Uterus (tissue), 4 donors: ENCODE measurements around the gene PCMT1. TPM values are rescaled to one million over a fixed set of nuclear protein-coding genes. Genes with fewer than 3 reads are reported as not detected.

Source experiments
- DNase-seq, 2 donors: peaks; one replicate each; pipeline ENCODE4 v3.0.0-alpha.2; 2019 to 2020
- H3K27ac ChIP-seq, 2 donors: fragments of 200-600 bp; sonication (generic); 1 replicate in 1 of 2; 2 replicates in 1 of 2; pipeline ENCODE4 v1.5.1; 2016 to 2018
- H3K27me3 ChIP-seq, 2 donors: fragments of 200-600 bp; sonication (generic); one replicate each; pipeline ENCODE4 v1.5.1; 2018 to 2019; ENCODE audit warnings: control low read depth in 1 of 2
- H3K36me3 ChIP-seq, 2 donors: fragments of 200-600 bp; sonication (generic); one replicate each; pipeline ENCODE4 v1.5.1; 2019; ENCODE audit warnings: control low read depth in 1 of 2
- H3K4me1 ChIP-seq, 2 donors: fragments of 200-600 bp; sonication (generic); one replicate each; pipeline ENCODE4 v1.5.1; 2018 to 2019; ENCODE audit warnings: control low read depth in 1 of 2
- H3K4me3 ChIP-seq, 2 donors: fragments of 200-600 bp; sonication (generic); 1 replicate in 1 of 2; 2 replicates in 1 of 2; pipeline ENCODE4 v1.5.1; 2018 to 2019; ENCODE audit warnings: mild to moderate bottlenecking in 1 of 2
- H3K9me3 ChIP-seq, 2 donors: fragments of 200-600 bp; sonication (generic); one replicate each; pipeline ENCODE4 v1.5.1; 2019; ENCODE audit warnings: control low read depth in 1 of 2
- CTCF ChIP-seq, 4 experiments: fragments of 200-600 bp in 2 of 4; fragments of 450-650 bp in 2 of 4; sonication (generic) in 2 of 4; IDR thresholded peaks; one replicate each; pipeline ENCODE4 v1.5.1; 2016 to 2019; ENCODE audit warnings: antibody characterized with exemption in 4 of 4, mild to moderate bottlenecking in 2 of 4, moderate library complexity in 1 of 4
- POLR2A ChIP-seq, 2 donors: fragments of 450-650 bp; IDR thresholded peaks; one replicate each; pipeline ENCODE4 v1.6.1; 2016; ENCODE audit warnings: antibody characterized with exemption in 2 of 2, mild to moderate bottlenecking in 1 of 2, moderate library complexity in 1 of 2
- intact Hi-C: fragments of 100-400 bp; cut with DNase I; formaldehyde crosslinking; loops from one replicate; pipeline ENCODE4 v1.15.1; 2023; ENCODE audit warnings: low total_unique reads
- total RNA-seq, 4 donors: library from RNA; depleted of rRNA in 3 of 4; stranded (reverse); fragments of >200 nt in 3 of 4; gene quantifications; one replicate each; pipeline versions ENCODE4 v1.1.0 to v1.2.4, GENCODE V29; 2014 to 2023
- donor health status: DM: yes; HTN: yes; CAD: no.

The PCMT1 gene
- total RNA-seq, 4 donors from 2014 or later, result 34.4 to 147 (median 88.6) TPM

DNA sequence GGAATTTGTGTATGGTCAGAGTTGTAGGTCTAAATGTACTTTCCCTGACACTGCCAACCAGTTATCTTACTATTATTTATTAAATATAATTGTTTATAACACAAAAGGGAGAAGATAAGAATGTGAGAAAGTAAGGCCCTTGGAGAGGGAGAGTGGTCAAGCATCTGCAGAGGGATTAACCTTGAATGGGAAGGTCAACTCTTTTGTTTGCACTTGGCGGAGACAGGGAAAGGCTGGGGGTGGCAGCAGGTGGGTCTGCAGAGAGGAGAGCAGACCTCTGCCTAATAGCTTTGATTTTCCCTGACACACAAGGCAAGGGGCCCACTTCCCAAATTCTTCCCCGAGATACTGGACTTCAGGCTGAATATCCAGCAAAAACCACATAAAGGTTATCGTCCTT lies 110.4 kb downstream of the PCMT1 start:
- Histone ChIP-seq H3K27me3 (no peaks in the 10 kb centered on the region), H3K36me3 (no peaks in the 10 kb centered on the region), H3K4me3 (no peak overlapping the region), H3K9me3 (no peaks in the 10 kb centered on the region), H3K27ac (no peak overlapping the region), H3K4me1 (peaks cover 0 to 3% of the 10 kb centered on the region in 2 donors)
- intact Hi-C loops, result no loop called here
- no peak for DNase-seq
- TF ChIP-seq CTCF (IDR thresholded peaks at IDR 0.05) (no peak), POLR2A (IDR thresholded peaks at IDR 0.05) (no peak)

DNA sequence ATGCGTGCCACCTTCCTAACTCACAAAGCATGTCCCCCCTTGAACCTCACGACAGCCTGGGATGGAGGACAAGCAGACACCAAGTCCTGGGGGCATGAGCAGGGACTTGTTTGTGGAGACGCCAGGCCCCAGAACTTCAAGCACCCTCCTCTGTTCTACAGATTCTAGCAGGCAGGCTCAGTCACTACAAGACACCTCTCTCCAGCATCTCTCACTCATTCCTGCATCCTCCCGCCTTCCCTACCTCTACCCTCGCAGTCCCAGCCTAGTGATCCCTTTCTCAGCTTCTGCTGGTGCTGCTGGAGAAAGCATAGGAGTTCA lies 110.9 kb downstream of the PCMT1 start:
- Histone ChIP-seq H3K4me1 (peaks cover 0 to 3% of the 10 kb centered on the region in 2 donors), H3K27me3 (no peaks in the 10 kb centered on the region), H3K27ac (no peak overlapping the region), H3K36me3 (no peaks in the 10 kb centered on the region), H3K4me3 (no peak overlapping the region), H3K9me3 (no peaks in the 10 kb centered on the region)
- TF ChIP-seq CTCF (IDR thresholded peaks at IDR 0.05) (no peak), POLR2A (IDR thresholded peaks at IDR 0.05) (no peak)
- intact Hi-C loops, result no loop called here
- no peak for DNase-seq

Other genes starting within 250 kb of the PCMT1 start
- 10 to 100 TPM; 10.2 to 57.2 (median 43.2) TPM for gene PPIL4, start 203.7 kb upstream of the PCMT1 start, total RNA-seq
- 10 to 100 TPM; 16.1 to 83.7 (median 75.3) TPM for gene GINM1, start 183.4 kb upstream of the PCMT1 start, total RNA-seq
- gene KATNA1, start 101.0 kb upstream of the PCMT1 start, total RNA-seq, result 10 to 100 TPM; 15.6 to 80.2 (median 32.3) TPM
- 10 to 100 TPM in 3 of 4 donors, 1 to 10 TPM in 1; 8.5 to 45.4 (median 27.4) TPM for gene LATS1, start 31.6 kb upstream of the PCMT1 start, total RNA-seq
- gene NUP43, start 3.2 kb upstream of the PCMT1 start, total RNA-seq, result 10 to 100 TPM; 20.2 to 71.2 (median 48.3) TPM
- gene LRP11, start 114.6 kb downstream of the PCMT1 start, total RNA-seq, result 10 to 100 TPM; 22.0 to 61.7 (median 29.8) TPM
- under 1 TPM in 1 of 4 donors, not detected in 3; 0.55 TPM for gene RAET1E, start 148.4 kb downstream of the PCMT1 start, total RNA-seq
- 1 to 10 TPM in 1 of 4 donors, not detected in 3; 1.4 TPM for gene RAET1G, start 173.4 kb downstream of the PCMT1 start, total RNA-seq
- under 1 TPM in 2 of 4 donors, not detected in 2; 0.21 to 0.34 TPM for gene ULBP2, start 192.3 kb downstream of the PCMT1 start, total RNA-seq
- not detected for gene ULBP1, start 214.2 kb downstream of the PCMT1 start, total RNA-seq